DMS114 treated with DMSO at 0.1 percent for 48 hours (cell line): Measurements from ENCODE around the gene FZD2.
"Not testable (repeated sequence)": the region's sequence is repeated elsewhere in the genome, so short reads cannot be mapped to it uniquely, and the experiment has no call there.

Experiments used
- DNase-seq: peaks from one replicate; lab custom pipeline; 2025; ENCODE audit not compliant: unreplicated experiment; lab: John Stamatoyannopoulos, UW

FZD2 gene

DNA sequence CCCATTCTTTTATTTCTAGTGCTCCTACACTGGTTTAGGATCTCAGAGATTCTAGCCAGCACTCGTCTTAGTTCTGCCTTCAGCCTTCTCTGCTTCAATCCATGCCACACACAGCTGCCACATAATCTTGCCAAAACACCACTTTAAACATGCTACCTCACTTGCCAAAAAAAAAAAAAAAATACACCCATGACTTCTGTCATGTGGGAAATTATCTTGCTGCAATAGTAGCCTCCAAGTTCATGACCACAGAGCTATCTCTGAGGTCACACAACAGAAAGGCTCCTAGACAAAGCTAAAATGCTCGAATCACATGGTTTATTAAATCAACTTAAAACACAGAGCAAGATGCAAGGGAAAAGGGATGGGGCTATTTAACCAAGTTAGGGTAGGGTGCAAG, 18.1 kb downstream of the FZD2 start:
- DNase-seq = no peak

- DNase-seq = no peak
Observed at GRCh38 chr17:44578947-44579346, 21.7 kb downstream of the FZD2 start.

DNA sequence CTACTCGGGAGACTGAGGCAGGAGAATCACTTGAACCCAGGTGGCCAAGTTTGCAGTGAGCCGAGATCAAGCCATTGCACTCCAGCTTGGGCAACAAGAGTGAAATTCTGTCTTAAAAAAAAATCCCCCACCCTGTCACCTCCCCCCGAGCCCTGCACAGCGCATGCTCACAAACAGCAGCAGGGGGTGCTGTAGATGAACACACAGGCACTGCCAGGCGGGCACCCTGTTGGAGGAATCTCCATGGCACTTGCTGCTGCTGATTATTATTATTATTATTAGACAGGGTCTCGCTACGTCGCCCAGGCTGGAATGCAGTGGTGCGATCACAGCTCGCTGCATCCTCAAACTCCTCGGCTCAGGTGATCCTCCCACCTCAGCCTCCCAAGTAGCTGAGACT, 24.6 kb downstream of the FZD2 start:
- no peak for DNase-seq

GRCh38 chr17:44584443-44584842, 27.2 kb downstream of the FZD2 start:
- no peak for DNase-seq

- DNase-seq = no peak
Observed at GRCh38 chr17:44585315-44585714, 28.0 kb downstream of the FZD2 start.

DNA sequence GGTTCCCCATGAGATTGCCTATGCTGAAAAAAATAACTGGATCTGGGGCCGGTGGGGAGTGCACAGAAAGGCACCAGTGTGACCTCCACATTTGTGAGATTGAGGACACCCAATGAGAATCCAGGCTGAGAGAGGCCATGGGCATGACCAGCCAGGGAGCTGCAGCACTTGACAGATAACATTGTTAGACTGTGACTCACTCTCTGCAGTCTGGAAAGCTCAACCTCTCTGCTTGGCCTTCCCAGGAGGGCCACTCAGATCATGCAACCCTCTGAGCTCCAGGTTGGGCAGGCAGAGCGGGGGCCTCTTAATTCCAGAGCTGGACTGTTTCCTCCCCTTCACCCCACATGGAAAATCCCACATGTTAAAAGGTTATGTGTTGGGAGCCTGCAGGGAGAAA, 30.1 kb downstream of the FZD2 start:
- DNase-seq = no peak

DNA sequence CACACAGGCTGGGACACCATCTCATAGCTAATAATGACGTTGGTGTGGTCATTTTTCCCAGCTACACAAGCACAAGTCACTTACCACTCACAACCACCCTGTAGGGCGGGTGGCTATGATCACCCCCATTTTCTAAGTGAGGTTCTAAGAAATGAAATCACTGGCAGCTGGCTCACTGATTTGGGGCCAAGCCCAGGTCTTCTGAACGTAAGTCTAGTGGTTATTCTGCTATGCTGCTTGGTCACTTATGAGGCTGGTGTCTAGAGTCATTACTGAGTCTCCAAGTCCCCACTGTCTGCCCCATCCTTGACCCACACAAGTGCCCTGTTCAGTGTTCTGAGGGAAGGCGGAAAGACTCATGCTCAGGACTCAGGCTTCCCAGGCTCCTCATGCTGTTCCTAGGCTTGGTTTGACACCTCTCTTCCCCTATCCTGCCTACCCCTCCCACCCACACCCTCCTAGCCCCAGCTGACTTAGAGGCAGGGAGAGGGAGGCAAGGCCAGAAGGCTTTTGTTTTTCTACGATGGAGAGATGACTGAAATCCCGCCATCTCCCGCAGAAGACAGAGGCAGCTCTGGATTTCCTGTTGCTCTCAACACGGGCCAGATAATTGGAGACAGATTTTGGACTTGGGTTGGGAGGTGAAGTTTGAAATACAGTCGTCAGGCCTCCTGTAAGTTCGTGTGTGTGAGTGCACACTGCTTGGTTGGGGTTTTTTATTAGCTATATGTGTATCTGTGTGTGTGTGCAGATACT, 32.2 kb downstream of the FZD2 start:
- no peak for DNase-seq

DNA sequence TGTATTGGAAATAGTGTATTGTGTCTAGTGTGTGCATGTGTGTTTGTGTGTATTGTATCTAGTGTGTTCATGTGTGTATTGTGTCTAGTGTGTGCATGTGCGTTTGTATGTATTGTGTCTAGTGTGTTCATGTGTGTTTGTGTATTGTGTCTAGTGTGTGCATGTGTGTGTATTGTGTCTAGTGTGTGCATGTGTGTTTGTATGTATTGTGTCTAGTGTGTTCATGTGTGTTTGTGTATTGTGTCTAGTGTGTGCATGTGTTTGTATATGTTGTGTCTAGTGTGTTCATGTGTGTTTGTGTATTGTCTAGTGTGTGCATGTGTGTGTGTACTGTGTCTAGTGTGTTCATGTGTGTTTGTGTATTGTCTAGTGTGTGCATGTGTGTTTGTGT, 32.8 kb downstream of the FZD2 start:
- not testable (repeated sequence) for DNase-seq

GRCh38 chr17:44590762-44591161, 33.5 kb downstream of the FZD2 start:
- not testable (repeated sequence) for DNase-seq

GRCh38 chr17:44591206-44591605, 33.9 kb downstream of the FZD2 start:
- DNase-seq = no peak

- no peak for DNase-seq
Observed at GRCh38 chr17:44593156-44593555, 35.9 kb downstream of the FZD2 start.

DNA sequence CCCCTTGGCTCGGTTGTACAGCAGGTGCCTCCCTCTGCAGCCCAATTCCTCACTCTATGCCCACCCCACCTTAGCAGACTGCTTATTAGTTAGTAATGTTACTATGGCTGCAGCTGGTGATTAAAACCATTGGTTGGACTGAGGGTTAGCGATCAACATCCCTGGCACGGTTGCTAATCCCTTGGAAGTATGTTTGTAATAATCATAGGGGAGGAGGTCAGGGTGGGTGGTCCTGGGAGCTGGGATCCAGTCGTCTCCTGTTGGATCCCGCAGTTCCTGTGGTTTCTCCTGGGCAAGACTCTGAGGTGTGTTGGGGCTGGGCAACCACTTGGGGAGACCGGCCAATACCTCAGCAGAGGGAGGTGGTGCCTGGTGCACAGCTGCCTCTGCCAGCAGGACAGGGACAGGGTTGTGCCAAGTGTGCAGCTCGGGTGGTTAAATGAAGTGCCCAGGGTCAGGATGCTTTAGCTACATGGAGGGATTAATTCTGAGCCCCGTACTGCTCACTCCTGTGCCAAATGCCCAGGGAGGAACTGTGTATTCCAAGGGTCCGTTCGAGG, 38.0 kb downstream of the FZD2 start:
- DNase-seq = no peak

DNA sequence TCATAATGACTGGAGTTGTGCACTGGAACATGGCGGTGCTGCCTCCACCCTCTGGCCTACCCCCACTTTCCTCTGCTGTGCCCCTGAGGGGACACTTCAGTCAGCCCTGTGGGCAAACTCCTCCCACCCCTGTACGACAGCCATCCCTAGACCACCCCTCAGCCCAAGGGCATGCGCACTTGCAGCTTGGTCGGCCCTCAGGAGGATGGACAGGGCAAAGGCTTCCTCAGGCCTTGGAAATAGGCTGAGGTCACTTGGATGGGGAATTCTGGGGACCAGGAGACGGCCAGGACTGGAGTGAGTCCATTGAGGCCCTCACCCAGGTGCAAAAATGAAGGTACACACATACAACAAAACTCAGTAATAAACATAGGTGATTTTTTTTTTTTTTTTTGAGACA, 41.0 kb downstream of the FZD2 start:
- DNase-seq = no peak

- no peak for DNase-seq
Observed at GRCh38 chr17:44598932-44599297, 41.6 kb downstream of the FZD2 start.

DNA sequence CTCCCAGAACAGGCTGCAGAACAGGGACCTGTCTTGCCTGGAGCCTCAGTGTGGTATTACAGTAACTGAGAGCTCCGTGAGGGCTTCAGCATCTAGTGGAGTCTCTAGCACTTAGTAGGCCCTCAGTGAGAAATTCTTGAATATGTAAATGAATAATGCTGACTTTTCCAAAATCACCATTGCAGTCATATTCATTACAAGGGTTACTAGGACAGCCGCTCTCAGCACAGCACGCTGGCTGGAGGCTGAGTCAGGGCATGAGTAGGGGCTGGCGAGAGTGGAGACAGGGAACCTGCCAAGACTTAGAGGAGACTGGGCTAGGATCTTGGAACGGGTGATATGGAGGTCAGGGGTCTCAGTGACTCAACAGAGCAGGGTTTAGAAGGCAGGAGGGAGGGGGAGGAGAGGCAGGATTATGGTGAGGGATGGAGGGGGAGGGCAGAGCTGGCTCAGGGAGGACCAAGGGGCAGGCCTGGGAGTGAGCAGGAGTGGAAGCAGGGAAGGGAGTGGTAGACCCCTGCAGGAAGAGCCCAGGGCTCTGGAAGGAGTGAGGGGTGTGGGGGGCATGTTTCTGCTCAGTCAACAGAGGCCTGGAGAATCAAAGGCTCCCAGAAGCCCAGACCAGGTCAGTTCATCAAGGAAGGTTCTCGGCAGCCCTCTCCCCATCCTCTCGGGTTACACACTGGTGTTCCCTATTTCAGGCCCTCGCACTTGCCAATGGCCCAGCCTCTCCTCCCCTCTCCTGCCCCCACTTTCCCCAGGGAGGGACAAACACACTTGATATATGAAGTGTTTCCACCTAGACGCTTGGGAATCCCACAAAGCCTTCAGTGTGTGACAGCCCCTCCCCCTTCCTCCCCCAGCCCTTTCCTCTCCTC, 42.3 kb downstream of the FZD2 start:
- DNase-seq = no peak

DNA sequence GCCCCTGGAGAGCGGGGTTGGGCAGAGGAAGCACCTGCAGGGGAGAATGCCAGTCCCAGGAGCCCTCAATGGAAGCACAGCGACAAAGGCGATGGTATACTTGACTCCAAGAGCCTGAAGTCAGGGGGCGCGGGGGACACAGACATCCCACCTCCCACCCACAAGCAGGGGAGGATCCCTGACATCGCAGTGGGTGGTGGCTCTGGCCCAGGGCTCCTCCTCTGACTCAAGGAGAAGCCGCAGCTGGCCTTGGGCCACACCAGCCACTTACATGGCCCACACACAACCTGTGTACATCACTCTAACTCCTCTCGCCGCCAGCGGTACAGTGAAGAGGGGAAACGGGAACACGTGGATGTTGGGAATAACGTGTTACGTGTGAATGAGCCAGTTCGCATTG, 44.3 kb downstream of the FZD2 start:
- DNase-seq = no peak

GRCh38 chr17:44601973-44602372, 44.7 kb downstream of the FZD2 start:
- no peak for DNase-seq

DNA sequence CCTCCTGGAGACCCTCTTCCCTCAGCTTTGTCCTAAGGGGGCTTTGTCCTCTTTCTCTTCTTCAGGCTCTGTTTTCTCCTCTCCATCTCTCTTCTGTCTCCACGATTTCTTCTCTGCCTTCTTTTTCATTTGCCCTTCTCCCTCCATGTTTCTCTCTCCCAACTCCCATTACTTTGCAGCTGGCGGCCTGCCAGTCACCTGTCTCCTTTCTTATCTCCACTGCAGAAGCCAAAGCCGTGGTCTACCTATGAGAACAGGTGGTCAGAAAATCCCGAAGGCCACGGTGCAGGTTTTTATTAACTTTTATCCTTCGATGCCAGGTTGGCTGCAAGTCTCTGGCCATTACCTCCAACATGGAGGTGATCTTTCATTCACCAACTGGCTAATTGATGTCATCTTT, 45.1 kb downstream of the FZD2 start:
- DNase-seq = no peak

- no peak for DNase-seq
Observed at GRCh38 chr17:44602970-44603369, 45.7 kb downstream of the FZD2 start.

DNA sequence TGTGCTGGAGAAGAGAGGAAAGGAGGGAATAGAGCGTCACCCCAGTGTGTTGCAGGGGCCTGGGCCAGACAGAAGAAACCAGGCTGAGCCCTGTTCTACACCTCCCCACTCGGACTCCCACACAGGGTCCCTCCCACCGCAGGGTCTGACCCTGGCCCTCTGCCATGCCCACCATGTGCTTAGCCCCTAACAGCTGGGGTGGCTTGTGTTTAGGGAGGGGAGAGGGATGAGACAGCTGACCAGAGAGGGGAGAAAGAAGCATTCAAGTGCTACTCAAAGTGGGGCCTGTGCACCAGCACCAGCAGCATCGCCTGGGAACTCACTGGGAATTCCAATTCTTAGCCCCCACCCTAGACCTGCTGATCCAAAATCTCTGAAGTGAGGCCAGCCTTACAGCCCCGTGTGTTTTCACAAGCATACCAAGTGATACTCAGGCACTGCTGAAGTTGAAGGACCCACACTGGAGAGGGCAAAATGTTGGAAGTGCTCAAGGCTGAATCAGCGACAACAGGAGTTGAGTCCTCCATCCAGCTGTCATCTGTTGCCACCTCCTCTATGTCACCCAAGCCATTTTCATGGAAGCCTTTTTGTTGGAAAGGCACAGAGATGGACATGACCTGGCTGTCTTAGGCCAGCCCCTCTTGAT, 47.0 kb downstream of the FZD2 start:
- DNase-seq = no peak

GRCh38 chr17:44604768-44605485, 47.6 kb downstream of the FZD2 start:
- DNase-seq = no peak
